ENCODE results near the gene WNT8B.
A peak's percentile ranks its signal among the peaks of the same experiment; 100 is the strongest.

Gene WNT8B, protein sequence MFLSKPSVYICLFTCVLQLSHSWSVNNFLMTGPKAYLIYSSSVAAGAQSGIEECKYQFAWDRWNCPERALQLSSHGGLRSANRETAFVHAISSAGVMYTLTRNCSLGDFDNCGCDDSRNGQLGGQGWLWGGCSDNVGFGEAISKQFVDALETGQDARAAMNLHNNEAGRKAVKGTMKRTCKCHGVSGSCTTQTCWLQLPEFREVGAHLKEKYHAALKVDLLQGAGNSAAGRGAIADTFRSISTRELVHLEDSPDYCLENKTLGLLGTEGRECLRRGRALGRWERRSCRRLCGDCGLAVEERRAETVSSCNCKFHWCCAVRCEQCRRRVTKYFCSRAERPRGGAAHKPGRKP

DNA sequence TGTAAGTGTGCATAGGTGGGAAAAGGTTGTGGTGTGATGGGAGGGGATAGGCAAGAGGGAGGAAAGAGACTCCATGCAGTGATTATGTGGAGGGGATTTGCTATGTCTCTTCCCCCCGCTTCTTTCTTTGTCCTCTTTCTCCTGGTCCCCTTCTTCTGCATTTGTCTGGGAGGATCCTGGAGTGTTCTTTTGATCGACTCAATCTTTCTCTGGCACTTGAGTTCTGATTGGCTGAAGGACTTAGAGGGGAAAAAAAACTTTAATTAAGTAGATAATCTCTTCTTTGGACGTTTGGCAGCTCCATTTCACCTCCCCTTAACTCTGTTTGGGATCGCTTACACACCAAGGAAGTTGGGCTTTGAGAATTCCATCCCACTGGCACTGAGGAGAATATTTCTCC is at the start of gene WNT8B:
Gene WNT8B, plus strand, starts transcription at position 301 of the 400 bp plus-strand sequence. CDS start 160 bp downstream, outside the sequence.
- DNase-seq (ENCODE audit: low spot score): no peak

DNA sequence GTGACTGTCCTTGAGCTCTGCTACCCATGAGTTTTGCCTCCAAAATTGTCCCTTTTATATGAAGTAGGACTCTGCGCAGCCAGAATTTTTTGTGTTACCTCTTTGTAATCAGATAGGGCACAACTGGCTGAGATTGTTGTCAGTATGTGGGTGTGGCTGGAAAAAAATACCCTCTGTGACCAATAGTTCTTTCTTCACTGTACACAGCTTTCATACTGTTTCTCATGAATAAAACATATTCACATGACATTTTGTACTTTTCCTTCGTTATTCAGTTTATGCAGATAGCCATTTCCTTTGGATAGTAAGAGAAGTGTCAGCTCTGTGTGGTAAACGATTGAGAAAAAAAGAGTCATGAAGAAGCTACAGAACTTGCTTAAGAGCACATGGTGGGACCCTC is 49.6 kb upstream of the WNT8B start:
- DNase-seq (ENCODE audit: low spot score): peak; percentile 1

DNA sequence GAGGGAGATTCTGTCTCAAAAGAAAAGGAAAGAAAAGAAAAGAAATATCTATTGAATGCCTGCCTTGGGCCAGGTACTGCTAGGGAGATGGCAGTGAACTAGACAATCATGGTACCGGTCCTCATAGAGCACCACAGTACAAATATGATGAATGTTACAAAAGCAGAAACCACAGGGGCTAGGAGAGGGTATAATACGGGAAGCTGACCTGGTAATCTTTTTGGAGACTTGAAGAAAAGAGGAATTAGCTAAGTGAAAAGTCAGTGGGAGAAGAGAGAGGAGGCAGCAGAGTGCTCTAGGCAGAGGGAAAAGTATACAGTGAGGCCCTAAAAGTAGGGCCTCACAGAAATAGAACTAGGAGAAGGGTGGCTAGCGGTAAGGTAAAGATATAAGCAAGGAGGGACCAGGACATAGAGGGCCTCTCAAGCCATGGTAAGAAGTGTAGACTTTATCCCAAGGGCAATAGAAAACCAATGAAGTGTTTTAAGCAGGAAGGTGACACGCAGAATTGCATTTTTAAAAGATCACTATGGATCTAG is 42.8 kb upstream of the WNT8B start:
- no peak for DNase-seq (ENCODE audit: low spot score)

DNA sequence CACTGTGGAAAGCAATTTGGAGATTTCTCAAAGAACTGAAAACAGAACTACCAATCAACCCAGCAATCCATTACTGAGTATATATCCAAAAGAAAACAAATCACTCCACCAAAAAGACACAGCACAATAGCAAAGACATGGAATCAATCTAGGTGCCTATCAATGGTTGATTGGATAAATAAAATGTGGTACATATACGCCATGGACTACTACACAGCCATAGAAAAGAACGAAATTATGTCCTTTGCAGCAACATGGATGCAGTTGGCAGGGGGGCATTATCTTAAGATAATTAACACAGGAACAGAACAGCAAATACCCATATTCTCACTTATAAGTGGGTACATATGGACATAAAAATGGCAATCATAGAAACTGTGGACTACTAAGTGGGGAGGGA is 35.4 kb upstream of the WNT8B start:
- no peak for DNase-seq (ENCODE audit: low spot score)

DNA sequence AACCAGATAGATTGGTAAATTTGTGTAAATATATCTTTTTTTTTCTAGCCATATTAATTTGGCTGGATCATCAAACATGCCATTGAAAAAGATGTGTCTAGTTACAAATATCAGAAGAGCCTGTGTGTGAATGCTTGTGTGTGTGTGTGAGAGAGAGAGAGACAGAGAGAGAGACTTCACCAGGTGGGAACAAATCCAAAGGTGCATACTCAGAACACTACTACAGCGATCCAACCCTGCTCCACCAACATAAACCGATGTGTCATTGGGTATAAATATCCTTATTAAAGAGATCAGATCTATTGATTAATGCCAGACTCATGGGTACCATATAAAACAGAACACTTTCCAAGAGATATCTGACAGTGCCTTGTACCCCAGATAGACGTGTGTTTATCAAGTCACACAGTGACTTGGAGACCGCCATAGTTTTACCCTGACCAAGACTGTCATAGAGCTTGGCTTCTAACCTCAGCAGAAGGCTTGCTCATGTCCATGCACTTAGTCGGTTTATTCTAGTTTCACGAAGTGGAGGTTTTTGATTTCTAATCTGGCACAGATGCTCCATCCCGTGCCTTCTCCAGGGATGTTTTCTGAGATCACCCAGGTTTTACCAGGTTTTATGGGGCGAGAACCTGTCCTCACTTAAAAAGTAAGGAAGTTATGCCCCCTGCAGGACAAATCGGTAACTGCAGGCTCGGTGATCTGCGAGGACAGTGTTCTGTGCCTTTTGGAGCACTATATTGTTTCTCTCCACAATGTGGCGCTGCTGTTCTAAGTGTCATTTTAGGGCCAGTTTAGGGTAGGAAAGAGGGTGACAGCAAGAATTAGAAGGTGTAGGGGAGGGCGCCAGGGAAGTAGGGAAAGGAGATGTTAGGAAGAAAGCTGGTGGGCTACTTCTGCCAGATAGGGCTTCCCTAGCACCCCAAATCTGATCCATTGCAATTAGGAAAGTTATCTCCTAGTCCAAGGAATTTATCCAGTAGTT is 29.3 kb upstream of the WNT8B start:
- DNase-seq (ENCODE audit: low spot score): peak; percentile 92

DNA sequence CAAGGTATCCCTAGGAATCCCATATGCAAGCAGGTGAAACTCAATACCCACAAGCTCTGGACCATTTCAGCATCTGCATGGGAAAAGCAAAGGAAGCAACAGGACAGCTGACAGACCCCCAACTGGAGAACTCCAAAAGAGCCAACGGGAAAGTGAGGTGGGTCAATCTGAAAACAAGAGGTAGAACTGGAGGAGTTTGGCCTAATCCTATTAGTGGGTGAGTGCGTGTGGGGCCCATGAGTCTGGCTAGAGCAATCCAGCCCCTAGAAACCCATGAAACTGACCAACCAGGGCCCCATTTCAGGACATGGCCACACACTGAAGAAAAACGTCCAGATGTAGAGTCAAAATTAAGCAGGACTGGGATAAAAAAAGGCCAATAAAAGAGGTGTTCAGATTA is 26.6 kb upstream of the WNT8B start:
- no peak for DNase-seq (ENCODE audit: low spot score)

DNA sequence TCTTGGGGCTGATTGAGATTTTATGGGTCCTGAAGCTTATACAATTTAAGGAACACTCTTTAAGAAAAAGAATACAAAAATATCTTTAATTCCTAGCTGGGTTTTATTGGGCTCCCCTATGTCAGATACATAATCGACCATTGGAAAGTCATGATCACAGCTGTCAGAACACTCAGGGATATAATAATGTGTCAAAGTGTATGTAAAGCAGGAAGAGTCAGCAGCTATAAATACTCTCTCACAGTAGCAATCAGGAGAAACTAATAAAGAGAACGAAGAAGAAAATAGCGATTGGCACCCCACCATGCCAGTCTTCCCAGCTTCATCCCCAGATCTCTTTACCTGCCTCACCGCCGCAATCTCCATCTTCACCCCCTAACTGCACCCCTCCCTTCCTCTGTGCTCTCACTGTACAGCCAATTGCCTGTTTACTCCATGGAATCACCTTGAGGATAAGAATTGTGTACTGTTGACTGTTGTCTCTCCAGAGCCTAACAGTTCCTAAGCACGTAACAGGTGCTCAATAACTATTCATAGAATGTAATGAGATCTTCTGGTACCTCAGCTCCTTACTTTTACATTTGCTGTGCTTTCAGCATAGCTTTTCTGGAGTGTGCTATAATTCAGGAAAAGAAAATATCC is 24.0 kb upstream of the WNT8B start:
- no peak for DNase-seq (ENCODE audit: low spot score)

DNA sequence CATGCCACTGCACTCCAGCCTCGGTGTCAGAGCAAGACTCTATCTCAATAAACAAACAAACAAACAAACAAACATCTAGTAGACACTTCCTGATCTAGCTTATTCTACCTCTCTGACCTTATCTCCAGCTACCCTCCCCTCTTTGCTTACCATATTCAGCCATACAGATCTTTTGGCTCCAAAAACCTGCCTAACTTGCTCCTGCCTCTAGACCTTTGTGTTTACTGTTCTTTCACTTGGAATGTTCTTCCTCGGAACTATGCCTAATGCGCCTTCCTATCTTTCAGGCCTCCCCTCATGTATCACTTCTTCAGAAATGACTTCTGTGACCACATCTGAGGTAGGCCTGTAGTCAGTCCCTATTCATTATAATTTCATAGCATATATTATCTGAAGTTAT is 20.3 kb upstream of the WNT8B start:
- DNase-seq (ENCODE audit: low spot score): no peak

DNA sequence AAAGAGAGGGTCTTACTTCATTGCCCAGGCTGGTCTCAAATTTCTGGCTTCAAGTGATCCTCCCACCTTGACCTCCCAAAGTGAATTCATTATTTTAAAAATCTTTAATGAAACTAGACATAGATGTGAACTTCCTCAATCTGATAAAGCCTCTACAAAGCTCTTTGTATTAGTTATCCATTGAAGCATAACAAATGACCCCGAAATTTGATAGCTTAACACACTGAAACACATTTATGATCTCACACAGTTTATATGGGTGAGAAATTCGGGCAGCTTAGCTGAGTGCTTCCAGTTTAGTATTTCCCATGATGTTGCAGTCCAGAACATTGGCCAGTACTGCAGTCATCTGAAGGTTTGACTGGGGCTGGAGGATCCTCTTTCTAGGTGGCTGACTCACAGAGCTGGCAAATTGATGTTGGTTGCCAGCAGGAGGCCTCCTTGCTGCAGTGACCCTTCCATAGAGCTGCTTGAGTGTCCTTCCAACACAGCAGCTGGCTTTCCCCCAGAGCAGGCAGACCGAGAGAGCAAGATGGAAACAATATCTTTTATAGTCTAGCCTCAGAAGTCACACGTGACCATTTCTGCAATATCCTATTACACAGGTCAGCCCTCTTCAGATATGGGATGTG is 16.6 kb upstream of the WNT8B start:
- no peak for DNase-seq (ENCODE audit: low spot score)

DNA sequence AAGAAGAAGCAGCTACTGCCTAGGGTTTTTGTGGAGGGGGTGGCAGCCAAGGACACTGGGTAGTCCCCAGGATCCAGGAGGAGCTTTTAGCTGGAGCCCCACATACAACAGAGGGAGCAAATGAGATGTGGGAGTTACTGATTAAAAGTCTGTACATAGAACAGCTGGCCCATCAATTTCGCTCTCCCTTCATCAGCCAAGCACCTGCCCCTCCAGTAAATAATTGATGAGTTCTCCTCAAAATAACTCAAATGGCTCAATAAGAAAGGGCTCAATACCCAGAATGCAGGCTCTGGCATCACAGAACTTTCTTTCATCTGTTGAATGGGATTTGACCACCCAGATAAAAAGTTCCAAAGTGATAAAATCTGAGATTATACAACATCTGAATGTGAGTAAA is 15.1 kb upstream of the WNT8B start:
- DNase-seq (ENCODE audit: low spot score): no peak

DNA sequence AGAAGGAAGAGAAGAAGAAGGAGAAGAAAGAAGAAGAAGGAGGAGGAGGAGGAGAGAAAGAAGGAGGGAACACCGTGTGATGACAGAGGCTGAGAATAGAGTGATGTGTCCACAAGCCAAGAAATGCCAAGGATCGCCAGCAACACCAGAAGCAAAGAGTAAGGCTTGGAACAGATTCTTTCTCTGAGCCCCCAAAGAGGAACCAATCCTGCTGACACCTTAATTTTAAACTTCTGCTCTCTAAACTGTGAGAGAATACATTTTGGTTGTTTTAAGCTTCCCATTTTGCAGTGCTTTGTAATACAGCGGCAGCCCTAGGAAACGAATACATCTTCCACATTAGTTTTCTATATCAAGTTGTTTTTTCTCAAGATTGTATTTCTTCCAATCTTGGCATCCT is 13.9 kb upstream of the WNT8B start:
- peak; percentile 33 for DNase-seq (ENCODE audit: low spot score)

DNA sequence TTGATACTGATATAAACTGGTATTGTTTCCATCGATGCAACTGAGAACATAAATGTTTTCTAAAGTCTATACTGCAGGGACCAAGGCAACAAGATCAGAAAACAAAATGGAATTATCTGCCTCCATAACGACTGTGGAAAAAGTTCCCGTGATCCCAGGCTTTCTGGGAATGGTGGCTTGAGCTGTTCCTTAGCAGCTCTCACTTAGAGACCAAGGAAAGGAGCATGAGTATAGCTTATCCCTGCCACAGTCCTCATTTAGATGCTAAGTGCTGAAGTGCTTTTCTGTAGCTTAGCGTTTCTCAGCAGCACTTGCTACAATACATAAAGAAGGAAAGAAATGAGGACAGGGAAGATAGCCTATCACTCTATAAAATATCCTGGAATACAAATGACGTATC is 5.5 kb downstream of the WNT8B start:
- no peak for DNase-seq (ENCODE audit: low spot score)

DNA sequence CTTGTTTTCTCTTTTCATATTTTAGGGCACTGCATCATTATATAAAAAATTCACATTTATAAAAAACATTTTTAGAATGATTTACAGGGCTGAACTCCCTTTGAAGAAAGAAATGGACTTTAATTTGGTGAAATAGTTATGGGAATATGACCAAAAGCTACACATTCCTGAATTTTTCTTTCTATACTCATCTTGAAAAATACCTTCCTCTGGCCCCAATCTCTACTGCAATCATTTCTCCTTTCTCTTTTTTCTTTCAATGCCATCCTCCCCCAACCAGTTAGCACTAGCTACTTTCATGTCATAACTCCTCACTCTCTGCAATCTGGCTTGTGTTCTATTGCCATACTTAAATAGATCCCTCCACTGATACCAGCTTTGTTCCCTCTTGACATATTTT is 6.2 kb downstream of the WNT8B start:
- no peak for DNase-seq (ENCODE audit: low spot score)

DNA sequence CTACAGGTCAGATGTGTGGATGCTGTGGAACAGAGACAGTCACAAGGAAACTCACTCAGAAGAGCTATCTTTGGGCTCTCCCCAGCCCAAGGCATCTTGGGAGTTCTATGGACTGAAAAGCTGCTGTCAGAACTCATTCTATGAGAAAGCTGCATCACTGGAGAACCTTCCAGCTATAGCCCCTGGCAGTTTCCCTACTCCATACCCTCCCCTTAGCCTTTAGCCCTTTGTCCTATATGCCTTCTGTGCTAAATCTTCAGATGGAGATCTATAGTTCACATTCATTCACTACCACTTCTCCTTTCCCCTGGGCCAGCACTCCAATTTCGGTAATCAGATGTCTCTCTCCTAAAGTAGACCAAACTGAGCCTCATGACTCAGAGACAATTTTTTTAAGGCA is 6.9 kb downstream of the WNT8B start:
- DNase-seq (ENCODE audit: low spot score): no peak

DNA sequence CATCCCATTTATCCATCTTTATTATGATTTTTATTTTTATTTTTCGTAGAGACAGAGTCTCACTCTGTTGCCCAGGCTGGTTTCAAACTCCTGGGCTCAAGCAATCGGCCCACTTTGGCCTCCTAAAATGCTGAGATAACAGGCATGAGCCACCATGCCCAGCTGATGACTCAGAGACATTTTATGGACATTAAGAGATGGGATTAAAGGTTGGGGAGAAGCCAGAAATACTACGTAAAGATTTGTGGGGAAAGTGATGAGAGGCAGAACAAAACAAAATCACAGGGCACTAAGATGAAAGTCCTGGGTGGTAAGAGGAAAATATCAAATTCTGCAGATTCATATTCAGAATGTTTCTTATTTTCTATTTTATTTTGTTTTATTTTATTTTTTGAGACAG is 7.6 kb downstream of the WNT8B start:
- DNase-seq (ENCODE audit: low spot score): no peak

DNA sequence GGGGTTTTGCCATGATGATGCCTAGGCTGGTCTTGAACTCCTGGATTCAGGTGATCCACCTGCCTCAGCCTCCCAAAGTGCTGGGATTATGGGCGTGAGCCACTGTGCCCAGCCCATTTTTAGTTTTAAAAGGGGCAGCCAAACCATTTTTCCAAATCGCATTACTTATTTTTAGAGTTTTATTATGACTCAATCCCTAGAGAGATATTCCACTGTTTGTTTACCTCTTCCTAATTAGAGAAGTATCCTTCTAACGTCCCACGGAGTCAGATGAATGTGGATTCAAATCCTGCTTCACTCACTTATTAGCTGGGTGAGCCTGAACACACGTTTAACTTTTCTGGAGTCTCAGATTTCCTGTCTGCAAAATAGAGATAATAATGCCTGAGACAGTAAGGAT is 15.2 kb downstream of the WNT8B start:
- no peak for DNase-seq (ENCODE audit: low spot score)

DNA sequence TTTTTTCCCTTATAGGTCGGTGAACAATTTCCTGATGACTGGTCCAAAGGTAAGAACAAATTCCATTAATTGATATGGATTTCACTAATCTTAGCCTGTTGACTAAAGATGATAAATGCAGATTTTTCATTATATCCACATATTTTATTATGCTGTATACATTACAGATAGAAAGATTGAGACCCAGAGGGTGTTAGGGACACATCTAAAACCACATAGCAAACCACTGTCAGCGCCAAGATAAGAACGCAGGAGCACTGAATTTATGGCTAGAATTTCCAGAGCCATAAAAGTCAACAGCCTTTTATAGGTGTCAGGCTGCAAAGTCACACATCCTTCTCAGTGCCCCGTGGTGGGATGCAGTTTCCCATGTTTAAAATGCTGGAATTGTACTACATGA is 16.2 kb downstream of the WNT8B start:
- DNase-seq (ENCODE audit: low spot score): no peak

DNA sequence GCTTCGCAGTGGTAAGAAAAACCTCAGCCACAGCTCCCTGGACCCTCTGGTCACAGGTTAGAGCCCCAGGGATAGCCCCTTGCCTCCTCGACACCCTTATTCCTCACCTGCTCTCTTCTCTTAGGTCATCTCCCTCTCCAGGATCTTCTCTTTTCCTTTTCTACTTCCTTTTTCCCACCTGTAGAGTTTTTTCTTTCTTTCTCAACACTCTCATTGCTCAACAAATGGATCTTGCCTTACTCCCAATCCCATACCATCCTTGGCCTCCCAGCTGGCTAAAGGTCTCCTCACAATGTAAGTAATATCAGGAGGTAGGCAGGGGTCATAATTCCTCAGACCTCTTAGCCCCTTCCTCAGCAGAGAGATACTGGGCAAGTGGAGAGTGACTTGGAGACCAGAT is 17.2 kb downstream of the WNT8B start:
- DNase-seq (ENCODE audit: low spot score): no peak

DNA sequence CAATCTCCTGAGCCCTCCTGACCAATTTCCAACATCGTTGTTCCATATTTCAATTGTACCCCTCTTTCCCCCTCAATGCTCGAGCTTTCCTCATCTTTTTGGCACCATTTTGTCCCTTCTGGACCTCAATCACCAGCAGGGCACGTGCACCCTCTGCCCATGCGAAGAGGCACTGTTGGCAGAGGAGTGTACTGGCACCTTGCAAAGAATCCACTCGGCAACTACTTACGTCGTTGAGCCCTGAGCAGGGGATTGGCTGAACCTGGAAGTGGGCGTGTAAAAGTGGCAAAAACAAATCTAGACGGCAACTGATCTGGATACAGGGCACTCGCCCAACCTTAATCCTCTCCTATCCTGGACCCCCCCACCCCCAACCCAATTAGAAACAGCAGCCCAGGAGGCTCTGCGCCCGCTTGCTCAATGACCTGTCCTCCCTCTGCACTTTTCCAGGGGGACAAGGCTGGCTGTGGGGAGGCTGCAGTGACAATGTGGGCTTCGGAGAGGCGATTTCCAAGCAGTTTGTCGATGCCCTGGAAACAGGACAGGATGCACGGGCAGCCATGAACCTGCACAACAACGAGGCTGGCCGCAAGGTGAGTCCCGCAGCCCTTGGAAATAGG is 18.8 kb downstream of the WNT8B start:
- peak; percentile 87 for DNase-seq (ENCODE audit: low spot score)

DNA sequence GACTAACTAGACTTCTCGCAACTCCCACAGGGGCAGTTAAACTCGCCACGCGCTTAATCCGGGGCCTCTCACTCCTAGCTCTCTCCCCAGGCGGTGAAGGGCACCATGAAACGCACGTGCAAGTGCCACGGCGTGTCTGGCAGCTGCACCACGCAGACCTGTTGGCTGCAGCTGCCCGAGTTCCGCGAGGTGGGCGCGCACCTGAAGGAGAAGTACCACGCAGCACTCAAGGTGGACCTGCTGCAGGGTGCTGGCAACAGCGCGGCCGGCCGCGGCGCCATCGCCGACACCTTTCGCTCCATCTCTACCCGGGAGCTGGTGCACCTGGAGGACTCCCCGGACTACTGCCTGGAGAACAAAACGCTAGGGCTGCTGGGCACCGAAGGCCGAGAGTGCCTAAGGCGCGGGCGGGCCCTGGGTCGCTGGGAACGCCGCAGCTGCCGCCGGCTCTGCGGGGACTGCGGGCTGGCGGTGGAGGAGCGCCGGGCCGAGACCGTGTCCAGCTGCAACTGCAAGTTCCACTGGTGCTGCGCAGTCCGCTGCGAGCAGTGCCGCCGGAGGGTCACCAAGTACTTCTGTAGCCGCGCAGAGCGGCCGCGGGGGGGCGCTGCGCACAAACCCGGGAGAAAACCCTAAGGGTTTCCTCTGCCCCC is 19.5 kb downstream of the WNT8B start:
- DNase-seq (ENCODE audit: low spot score): peak; percentile 72

DNA sequence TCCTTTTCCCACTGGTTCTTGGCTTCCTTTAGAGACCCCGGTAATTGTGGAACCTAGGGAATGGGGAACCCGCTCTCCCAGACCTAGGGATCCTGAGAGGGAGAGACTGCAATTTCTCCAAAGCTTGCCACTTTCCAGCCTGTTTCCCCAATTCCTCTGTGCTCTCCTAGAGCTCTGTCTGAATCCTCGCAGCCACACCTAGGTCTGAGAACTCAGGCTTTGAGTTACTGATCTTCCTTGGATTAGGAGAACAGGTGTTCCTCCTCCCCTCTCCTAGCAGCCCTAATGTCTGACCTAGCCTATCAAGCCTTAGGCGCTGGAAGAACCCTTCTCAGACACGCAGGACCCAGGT is 20.0 kb downstream of the WNT8B start:
- no peak for DNase-seq (ENCODE audit: low spot score)
